ENCODE results near the gene GABRG3. TPM values are rescaled to one million over a fixed set of nuclear protein-coding genes. Genes with fewer than 3 reads are reported as not detected.

The GABRG3 gene
- total and polyA plus RNA-seq, 2 donors from 2014 or later, result not detected

DNA sequence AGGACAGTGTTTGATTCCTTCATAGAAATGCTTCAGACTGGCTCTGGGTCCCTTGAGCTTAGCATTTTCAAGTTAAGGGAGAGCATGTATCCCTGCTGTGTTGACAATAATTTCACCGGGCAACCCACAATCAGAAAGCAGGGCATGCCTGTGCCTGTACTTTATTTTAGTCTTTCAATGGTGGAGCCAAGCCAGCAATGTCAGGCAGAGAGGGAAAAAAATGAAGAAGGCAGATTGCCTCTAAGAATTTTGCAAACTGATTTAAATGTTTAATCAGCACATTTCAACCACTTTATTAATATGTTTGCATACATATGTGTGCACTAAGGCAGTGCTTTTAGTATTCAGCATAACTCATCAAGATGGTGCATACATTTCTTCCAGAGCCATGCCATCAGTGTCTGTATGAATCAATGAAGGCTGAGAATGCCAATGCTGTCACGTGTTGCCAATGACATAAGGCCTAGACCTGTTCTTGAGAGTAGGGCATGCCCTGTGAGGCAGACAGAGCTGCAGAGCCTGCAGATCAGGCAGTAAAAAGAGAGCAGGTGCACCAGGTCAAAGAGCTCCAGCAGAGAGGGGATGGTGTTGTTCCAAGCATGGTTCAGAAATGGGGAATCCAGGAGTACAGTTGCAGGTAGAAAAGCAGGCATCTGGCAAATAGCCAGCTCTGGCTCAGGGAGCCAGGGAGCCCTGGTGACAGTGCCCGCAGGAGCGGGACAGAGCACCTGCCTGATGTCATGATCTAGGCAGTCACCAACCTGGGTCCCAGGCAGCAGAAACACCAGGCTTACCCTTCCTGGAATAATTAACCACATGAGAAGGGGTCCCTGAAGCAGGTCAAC is 508.5 kb downstream of the GABRG3 start:
- no peaks in the 10 kb centered on the region for H3K4me1 ChIP-seq (ENCODE audit: control insufficient read depth in 2 of 3, insufficient read depth in 2 of 3, low read depth in 1 of 3, low read length in 3 of 3)
- no peak overlapping the region for H3K27ac ChIP-seq (ENCODE audit: low read depth in 2 of 2, low read length in 2 of 2)
- no peak for TF ChIP-seq CTCF (IDR thresholded peaks at IDR 0.05; ENCODE audit: borderline replicate concordance, extremely low read depth, insufficient read depth)
- DNase-seq (no peak), FAIRE-seq (no peak)
- no peaks in the 10 kb centered on the region for H3K27me3 ChIP-seq (ENCODE audit: control insufficient read depth, insufficient read depth, low read length)
- no peaks in the 10 kb centered on the region for H3K9me3 ChIP-seq (ENCODE audit: control insufficient read depth in 2 of 3, insufficient read depth in 1 of 3, low read length in 3 of 3)
- H3K4me3 ChIP-seq (ENCODE audit: low read length in 3 of 3), result no peak overlapping the region
- H3K36me3 ChIP-seq (ENCODE audit: control insufficient read depth in 2 of 3, insufficient read depth in 3 of 3, low read length in 3 of 3), result no peaks in the 10 kb centered on the region
- intact Hi-C loops (cut with DNase I), result no loop called here
- H3K9ac ChIP-seq (ENCODE audit: low read length in 3 of 3), result no peak overlapping the region

DNA sequence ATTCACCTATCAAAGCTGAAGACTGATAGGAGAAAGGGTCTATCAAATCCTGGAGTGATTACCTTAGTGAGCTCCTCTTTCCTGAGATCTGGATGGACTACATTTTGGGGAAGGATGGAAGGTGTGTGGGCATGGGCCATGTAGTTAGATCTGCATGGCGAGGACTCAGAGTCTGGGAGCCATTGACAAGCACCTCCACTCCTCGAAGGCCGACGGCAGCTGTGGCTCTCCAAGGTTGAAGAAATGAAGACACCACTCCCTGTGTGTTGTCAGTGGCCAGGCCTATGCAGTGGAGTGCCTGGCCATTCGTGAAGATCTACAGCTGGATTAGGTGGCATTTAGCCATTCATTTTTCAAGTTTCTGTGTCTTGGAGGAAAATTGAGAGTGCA is 509.2 kb downstream of the GABRG3 start:
- H3K9me3 ChIP-seq (ENCODE audit: control insufficient read depth in 2 of 3, insufficient read depth in 1 of 3, low read length in 3 of 3), result no peaks in the 10 kb centered on the region
- DNase-seq (no peak), FAIRE-seq (no peak)
- no peak overlapping the region for H3K27ac ChIP-seq (ENCODE audit: low read depth in 2 of 2, low read length in 2 of 2)
- H3K4me1 ChIP-seq (ENCODE audit: control insufficient read depth in 2 of 3, insufficient read depth in 2 of 3, low read depth in 1 of 3, low read length in 3 of 3), result no peaks in the 10 kb centered on the region
- no peak for TF ChIP-seq CTCF (IDR thresholded peaks at IDR 0.05; ENCODE audit: borderline replicate concordance, extremely low read depth, insufficient read depth)
- H3K36me3 ChIP-seq (ENCODE audit: control insufficient read depth in 2 of 3, insufficient read depth in 3 of 3, low read length in 3 of 3), result no peaks in the 10 kb centered on the region
- H3K27me3 ChIP-seq (ENCODE audit: control insufficient read depth, insufficient read depth, low read length), result no peaks in the 10 kb centered on the region
- intact Hi-C loops (cut with DNase I), result no loop called here
- no peak overlapping the region for H3K4me3 ChIP-seq (ENCODE audit: low read length in 3 of 3)
- no peak overlapping the region for H3K9ac ChIP-seq (ENCODE audit: low read length in 3 of 3)

DNA sequence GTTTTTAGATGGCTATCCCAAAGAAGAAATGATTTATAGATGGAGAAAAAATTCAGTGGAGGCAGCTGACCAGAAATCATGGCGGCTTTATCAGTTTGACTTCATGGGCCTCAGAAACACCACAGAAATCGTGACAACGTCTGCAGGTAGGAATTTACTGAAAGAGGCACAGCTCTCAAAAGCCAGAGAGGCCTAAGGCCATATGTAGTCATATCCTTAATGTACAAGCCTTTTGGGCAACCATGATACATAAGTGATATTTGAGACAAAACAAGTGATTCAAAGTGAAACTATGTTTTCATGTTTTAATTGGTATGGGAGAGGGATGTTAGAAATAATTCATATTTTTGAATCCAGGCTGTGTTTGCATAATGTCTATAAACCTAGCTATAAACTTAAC is 509.7 kb downstream of the GABRG3 start:
- intact Hi-C loops (cut with DNase I), result no loop called here

More for the DNA sequence above, 509.7 kb downstream of the GABRG3 start:
- no peak overlapping the region for H3K27ac ChIP-seq (ENCODE audit: low read depth in 2 of 2, low read length in 2 of 2)
- H3K27me3 ChIP-seq (ENCODE audit: control insufficient read depth, insufficient read depth, low read length), result no peaks in the 10 kb centered on the region
- no peak for TF ChIP-seq CTCF (IDR thresholded peaks at IDR 0.05; ENCODE audit: borderline replicate concordance, extremely low read depth, insufficient read depth)
- H3K36me3 ChIP-seq (ENCODE audit: control insufficient read depth in 2 of 3, insufficient read depth in 3 of 3, low read length in 3 of 3), result no peaks in the 10 kb centered on the region
- no peak overlapping the region for H3K9ac ChIP-seq (ENCODE audit: low read length in 3 of 3)
- no peaks in the 10 kb centered on the region for H3K4me1 ChIP-seq (ENCODE audit: control insufficient read depth in 2 of 3, insufficient read depth in 2 of 3, low read depth in 1 of 3, low read length in 3 of 3)
- FAIRE-seq (no peak), DNase-seq (no peak)
- H3K4me3 ChIP-seq (ENCODE audit: low read length in 3 of 3), result no peak overlapping the region
- H3K9me3 ChIP-seq (ENCODE audit: control insufficient read depth in 2 of 3, insufficient read depth in 1 of 3, low read length in 3 of 3), result no peaks in the 10 kb centered on the region
